GM18502 (cell line): ENCODE data around the gene RAD9A.

ENCODE experiments used
- ATAC-seq: cut with Tn5 transposase; IDR thresholded peaks from one replicate; pipeline ENCODE4 v1.9.1; 2021; ENCODE audit warnings: mild to moderate bottlenecking; ENCODE audit not compliant: unreplicated experiment, poor library complexity

Gene RAD9A

DNA sequence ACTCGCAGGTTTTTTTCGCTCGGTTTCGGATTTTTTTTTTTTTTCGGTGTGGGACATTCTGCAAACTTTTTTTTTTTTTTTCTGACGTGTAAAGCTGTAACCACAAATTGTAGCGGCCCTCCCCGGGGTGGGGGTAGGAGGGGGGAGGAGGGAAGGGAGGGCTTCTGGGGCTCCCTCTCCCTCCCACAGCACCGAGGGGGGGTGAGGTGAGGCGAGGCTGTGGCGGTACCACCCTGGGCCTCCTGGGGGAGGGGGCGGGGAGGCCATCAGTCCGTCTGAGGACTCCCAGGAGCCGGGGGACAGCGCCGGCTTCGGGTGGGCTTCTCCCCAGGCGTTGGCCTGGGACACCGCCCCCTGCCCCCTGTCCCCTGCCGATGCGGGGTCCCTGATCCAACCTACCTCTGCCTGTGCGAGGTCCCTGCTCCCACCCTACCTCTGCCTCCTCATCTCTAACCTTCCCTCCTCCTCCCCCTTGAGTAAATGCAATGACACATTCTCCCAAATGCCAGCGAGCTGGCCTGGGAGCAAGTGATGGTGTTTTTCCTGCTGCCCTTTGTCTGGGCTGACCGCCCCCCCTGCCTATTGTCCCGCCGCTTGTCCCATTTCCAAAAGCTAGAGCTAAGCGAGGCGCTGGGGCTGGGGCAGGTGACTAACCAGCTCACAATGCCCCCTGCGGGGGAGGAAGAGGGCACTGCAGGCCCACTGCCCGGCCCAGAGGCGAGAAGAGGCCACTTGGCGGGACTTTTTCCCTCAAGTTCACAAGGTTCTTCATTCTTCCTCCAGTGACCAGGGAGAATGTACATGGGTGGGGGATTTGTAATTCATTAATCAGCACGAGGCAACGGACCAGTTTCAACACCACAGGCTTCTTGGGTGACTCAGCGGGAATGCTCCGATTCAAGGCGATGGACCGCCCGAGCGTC lies 17.9 kb upstream of the RAD9A start:
- ATAC-seq, result no peak

DNA sequence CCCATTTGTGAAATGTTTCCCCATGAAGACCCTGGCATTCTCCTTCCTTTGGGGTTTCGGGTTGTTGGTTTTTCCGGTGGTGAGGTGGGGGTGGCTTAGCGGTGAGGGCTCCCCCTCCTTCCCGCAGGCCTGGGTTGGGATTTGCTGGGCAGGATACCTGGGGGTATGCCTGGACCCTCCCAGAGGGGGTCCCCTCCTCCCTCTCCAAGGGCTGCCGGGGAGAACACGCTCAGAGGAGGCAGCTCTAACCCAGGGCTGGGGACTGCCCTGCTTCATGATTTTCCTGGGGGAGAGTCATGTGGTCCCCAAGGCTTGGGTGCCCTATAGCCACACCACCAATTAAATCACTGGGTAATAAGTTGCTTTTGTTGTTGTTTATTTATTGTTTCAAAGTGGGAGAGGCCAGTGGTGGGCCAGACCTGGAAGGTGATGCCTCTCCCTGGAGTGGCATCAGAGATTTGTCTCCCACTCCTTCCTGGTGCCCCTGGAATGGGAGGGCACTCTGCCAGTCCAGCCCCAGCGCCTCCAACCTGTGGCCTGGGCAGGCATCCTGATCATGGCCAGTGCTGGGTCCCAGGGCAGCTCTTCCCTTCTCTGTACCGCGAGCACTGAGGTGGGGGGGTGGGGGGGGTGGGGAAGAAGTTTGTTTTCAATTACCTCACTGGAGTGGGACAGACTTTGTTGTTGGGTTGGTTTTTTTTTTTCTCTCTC lies 17.1 kb upstream of the RAD9A start:
- ATAC-seq, result no peak

DNA sequence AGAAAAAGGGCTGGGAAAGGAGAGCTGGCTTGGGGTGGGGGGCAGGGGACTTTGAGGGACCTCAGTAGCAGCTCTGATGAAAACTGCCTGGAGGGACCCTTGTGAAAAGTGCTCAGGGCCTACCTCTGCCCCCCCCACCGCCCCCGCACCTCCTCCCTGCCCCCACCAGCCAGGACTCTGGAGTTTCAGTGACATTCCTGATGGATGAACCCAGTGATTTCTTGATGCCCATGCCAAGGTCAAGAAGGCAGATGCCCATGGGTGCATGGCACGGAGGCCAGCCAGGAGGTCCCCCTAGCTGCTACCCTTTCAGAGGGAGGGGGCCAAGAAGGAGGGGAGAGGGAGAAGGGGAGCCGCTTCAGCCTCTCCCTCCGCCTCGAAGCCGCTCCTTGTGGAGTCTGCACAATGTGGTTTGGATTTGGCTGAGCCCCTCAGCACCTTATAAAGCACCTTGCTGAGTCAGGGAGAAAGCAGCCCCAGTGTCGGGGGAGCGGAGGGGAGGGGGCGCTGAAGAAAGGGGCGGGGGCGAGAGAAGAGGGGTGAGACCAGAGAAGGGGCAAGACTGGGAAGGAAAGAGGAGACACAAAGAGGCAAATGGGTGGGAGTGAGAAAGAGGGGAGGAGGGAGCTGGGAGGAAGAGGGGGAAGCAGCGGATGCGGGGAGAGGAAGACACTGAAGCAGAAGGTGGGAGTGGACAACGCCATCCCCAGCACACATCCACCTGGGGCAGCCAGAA lies 16.3 kb upstream of the RAD9A start:
- ATAC-seq, result no peak

DNA sequence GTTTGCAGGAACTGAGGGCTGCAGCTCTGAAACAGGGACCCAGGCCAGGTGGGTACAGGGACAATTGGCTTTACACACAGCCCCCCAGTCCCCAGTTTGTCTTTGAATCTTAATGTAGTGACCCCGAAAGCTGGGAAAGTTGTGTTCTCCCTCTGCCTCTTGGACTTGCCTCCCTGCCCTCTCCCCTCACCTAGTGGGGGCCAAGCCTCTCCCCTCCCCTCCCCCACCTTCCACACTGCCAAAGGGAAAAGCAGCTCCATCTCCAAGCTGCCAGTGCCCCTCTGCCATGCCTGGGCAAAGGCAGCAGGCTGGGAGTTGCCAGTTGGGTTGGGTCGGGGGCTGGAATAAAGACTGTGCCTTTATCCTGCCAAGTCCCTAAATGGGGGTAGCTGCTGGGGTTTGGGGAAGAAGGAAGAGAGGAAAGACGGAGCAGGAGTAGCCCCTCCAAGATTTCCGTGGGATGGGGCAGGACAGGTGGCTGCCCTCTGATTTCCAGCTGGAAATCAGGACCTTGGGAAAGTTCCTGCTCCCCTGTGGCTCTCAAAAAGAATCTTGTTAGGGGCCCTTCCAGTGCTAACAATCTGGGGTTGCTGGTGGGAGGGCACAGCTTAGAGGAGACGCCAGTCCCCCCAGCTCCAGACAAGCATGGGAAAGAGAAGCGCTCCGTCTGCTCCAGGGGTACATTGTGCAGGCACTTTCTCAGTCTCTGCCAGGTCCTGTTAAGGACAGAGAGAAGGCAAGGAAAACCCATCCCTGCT lies 15.5 kb upstream of the RAD9A start:
- no peak for ATAC-seq

DNA sequence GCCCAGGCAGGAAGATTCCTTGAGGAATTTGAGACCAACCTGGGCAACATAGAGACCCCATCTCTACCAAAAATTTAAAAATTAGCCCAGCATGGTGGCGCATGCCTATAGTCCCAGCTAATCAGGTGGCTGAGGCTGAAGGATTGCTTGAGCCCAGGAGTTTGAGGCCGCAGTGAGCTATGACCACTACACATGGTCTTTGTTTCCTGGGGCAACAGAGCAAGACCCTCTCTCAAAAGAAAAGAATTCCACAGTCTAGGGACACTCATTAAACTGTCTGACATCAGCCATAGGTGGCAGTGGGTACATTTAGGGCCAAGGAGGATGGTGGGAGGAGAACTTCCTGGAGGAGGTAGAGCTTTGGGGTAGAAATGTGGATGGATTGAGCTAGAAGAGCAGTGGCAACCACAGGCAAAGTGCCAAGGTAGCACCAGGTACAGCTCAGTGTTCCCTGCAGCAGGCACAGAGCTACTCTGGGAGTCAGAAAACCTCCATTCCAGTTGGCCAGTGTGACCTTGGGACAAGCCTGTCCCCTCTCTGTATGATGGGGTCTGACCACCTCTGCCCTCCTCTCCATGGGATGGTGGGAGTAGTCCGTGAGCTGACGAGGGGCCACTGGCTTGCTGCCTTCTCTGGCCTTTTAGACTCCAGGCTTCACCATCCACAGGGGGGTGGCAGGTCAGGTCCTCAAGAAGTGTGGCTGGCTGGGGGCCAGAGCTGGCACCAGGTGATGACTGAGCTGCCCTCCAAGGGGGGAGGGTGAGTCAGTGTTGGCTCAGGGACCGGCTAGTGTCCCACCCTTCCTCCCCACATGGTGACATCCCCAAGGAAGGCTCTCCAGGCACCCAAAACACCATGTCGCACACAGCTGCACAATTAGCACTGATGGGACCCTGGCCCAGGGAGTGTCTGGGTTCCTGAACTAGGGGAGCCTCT lies 14.6 kb upstream of the RAD9A start:
- no peak for ATAC-seq

DNA sequence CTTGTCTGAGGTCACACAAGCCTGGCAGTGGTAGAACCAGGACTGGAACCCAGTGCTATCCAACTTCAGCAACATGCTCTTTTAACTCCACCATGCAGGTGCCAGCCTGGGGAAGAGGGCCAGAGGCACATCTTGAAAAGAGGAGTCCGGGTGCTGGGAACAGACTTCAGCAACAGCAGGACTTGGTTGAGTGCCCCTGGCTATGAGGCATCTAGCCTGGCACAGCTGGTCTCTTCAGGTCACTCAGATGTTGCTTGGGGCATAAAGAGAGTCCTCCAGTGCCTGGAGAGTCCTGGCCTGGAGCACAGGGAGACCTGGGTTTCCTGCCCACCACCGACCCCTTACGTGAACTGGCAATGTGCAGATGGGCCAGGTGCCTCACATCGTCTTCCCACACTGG lies 13.2 kb upstream of the RAD9A start:
- ATAC-seq, result no peak

DNA sequence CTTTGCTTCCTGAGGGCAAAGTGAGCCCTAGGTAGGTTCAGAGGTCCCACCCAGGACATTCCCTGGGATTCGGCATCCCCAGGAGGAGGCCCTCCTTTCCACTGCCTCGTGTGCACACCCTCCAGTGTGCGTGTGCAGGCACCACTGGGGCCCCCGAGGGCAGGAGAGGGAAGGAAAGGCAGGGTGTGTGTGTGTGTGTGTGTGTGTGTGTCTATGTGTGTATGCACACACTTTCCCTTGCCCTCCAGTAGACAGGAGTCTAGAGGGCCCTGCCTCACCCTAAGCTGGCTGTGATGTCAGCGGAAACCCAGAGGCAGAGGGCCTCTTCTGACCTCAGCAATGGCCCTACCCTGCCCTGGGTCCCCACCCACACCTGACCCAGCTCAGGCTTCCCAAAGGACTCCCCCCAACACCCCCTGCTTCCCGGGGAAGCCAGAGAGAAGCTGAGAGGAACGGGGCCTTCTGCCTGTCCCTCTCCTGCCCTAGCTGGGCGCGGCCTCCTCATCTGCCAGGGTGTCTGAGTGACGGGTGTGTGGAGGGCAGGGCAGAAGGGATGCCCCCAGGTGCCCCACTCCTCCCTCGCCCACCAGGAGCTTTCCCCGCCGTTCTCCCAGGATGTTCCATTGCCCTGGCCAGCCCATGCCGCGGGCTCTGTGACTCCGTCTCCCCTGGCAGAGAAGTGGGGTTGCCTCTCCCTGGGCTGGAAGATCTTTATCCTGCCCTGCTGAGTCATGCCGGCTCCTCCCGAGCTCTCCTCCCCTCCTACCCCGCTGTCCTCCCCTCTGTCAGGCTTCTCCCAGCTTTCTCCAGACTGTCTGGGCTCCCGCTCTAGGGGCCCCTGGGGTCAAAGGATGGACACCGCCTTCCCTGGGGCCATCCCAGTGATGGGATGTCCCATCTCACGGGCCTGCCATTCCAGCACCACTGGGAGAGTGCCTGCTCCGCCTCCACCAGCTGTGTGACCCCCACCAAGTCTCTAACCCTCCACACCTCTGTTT lies 12.4 kb upstream of the RAD9A start:
- no peak for ATAC-seq

DNA sequence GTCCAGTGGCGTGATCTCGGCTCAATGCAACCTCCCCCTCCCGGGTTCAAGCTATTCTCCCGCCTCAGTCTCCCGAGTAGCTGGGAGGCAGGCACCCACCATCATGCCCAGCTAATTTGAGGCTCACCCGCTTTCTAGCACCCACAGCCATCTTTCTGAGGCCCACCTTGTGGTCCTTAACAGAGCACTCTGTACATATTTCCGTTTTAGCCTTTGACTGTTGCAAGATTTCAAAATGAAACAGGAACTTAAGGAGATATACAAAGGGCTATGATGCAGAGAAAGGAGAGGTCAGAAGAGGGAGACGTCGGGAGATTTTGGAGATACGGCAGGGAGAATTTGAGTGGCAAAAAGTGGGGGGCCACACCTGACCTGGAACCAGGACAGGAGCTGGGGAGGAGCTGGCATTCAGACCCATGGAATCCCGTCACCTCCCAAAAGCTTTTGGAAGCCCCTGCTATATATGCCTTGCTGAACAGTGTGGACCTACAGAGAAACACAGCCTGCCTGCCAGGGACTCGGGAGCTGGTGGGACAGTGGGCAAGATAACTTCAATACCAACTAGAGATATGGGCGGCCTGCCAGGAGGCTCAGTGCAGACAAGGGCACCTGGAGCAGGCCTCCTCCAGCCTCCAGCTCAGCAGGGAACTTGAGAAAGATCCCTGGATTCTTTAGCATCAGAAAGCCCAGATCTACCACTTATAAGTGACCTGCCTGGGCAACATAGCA lies 10.4 kb upstream of the RAD9A start:
- no peak for ATAC-seq

DNA sequence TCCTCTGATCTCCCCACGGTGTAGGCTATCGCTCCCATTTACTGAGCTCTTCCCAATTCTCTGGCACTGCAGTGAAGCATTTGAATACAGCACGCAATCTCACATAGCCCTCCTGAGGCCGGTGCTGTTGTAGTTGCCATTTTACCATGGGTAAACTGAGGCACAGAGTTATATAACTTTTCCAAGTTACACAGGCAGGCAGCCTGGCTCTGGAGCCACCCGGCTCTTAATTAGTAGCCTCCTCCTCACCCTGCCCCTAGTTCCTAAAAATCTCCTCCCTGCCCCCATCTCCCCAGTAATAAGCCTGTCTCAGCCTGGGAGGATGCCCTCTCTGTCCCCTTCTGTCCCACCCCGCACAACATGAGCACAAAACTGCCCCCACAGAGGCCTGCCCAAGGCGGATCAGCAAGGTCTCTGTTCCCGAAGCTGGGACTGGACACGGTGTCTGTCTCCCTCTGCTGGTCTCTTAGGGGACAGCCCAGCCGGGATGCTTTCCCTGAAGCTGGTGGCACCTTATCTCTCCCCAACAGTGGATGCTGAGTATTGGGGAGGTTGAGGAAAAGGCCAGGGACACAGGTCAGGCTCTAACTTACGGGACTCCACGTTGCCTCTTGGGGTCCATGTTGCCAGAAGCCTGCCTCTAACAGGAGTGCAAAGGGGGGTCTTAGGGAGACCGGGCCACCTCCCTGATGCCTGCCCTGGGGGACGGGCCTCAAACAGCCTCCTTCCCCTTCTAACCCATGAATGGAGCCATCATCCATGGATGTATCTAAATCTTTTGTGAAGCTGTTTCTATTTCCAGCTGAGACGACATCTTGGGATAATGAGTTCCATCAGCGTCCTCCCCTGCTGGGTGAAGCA lies 9.3 kb upstream of the RAD9A start:
- ATAC-seq, result no peak

DNA sequence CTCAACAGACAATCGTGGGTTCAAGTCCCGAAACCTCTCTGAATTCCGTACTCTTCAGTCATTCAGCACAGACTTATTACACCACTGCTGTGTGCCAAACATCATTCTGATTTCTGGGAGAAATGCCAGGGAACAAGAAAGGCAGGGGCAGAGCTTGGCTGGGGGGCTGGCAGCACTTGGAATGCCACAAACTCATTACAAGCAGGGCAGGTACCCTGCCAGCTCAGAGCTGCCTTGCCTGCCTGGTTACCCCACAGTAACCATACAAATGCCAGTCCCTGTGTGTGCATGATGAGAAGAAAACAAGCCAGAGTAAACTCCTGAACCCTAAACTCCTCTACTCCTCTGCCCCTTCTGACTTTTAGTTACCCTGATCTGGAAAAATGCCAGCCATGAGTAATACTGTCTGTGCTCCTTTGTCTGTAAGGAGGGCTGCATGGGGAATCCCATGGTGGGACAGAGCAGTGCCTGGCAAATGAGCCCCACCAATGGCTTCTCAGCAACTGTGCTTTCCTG lies 6.9 kb upstream of the RAD9A start:
- ATAC-seq, result no peak

DNA sequence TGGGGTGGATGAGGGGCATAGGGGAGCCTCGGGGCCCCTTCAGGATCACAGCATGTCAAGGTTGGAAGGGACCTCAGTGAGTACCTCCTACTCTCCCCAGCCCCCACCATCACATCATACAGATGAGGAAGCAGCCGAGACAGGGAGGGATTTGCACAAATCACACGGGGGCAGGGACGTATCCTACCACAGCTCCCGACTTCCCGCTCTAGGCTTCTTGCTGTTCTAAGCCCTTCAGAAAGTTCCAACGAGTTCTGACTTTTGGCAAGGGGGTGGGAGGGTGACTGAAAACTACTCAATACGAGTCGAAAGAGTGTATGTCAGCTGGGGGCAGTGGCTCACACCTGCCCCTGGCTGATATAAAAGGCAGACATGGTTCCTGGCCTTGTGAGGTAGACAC lies 4.7 kb upstream of the RAD9A start:
- no peak for ATAC-seq

DNA sequence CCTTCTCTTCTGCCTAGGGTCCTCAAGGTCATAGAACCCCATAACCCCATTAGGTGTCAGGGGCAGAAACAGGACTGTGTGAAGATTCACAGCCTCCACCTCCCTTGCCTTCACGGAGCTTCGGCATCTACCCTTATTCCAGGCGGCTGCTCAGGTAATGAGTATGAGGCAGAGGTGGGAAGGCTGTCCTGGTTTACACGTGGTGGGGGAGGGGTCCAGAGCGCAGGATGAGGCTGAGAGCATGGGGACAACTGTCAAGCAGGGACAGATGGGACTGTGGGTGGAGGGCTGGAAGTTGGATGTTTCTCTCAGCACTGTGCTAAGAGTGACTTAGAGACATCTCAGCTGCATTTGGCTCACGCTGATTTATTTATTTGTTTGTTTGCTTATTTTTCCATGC lies 4.3 kb upstream of the RAD9A start:
- no peak for ATAC-seq

DNA sequence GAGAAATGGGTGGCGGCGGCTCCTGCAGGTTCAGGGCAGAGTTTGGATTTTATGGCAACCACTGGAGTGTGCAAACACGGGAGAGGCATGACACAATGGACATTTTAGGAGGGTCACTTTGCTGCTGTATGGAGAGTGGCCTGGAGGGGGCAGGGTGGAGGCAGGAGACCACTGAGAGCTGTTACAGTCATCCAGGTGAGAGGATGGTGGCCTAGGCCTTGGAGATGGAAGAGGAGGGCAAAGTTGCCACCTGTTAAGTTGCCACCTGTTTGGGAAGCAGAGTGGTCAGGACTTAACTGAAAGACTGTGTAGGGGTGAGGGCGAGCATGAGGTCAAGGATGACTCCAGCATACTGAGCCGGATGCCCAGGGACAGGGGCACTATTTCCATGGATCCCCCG lies 2.3 kb upstream of the RAD9A start:
- ATAC-seq, result no peak

DNA sequence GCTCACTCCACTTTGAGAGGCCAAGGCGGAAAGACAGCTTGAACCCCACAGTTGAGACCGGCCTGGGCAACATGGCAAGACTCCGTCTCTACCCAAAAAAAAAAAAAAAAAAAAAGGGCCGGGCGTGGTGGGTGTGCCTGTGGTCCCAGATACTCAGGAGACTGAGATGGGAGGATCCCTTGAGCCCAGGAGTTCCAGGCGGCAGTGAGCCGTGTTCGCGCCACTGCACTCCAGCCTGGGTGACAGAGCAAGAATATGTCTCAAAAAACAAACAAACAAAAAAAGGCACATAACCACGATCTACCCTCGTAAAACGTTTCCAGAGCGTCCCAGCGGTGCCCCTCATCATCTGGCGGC lies 861 bp upstream of the RAD9A start:
- no peak for ATAC-seq

DNA sequence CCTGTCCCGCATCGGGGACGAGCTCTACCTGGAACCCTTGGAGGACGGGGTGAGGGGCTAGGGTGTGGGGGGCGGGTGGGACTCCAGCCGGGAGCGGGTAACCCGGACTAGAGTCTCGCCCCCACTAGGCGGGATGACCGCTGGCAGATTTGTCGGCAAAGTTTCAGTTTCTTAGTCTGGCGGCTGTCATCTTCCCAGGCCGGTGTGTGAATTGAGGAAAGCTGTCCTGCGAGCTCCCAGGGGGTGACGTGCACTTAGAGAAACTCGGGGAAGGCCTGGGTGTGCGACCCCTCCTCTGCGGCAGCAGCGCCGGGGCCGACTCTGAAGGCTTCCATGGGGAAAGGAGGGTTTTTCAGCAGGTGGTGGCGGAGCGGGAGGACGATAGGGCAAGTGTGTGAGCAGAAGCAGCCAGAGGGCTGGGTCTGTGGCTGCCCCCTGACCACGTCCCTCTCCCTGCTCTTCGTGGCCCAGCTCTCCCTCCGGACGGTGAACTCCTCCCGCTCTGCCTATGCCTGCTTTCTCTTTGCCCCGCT lies 463 bp downstream of the RAD9A start:
- ATAC-seq, result no peak

DNA sequence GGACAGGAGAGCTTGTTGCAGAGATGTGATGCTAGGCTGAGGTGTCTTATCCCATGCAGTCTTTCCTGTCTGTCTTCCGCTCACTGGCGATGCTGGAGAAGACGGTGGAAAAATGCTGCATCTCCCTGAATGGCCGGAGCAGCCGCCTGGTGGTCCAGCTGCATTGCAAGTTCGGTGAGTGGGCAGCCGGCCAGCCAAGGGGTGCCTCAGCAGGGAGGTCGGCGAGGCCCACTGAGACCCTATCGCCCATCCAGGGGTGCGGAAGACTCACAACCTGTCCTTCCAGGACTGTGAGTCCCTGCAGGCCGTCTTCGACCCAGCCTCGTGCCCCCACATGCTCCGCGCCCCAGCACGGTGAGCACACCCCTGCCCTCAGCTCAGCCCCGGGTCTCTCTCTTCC lies 1.7 kb downstream of the RAD9A start:
- ATAC-seq, result no peak
